GM23338 (cell line): ENCODE data around the gene SLC32A1. TPM values are rescaled to one million over a fixed set of nuclear protein-coding genes. Genes with fewer than 3 reads are reported as not detected.
A peak's percentile ranks its signal among the peaks of the same experiment; 100 is the strongest.

Experiments
- ATAC-seq: fragments of 200-7000 bp; cut with Tn5 transposase; 3 replicates; pipeline ENCODE4 v1.9.1; 2020
- DNase-seq: peaks from one replicate; pipeline ENCODE4 v3.0.0-alpha.2; 2015; ENCODE audit warnings: low spot score
- H2AFZ ChIP-seq: fragments of 200-600 bp; sonication (generic); 2 replicates; pipeline ENCODE4 v1.8.0; 2016; ENCODE audit warnings: antibody characterized with exemption, mild to moderate bottlenecking, moderate library complexity
- H3F3A ChIP-seq: fragments of 200-600 bp; sonication (generic); replicated peaks from 2 replicates; pipeline ENCODE4 v1.8.0; 2017; ENCODE audit warnings: antibody characterized with exemption, mixed run types, low read depth
- H3K27ac ChIP-seq: fragments of 200-600 bp; sonication (generic); 2 replicates; pipeline ENCODE4 v1.6.1; 2016; ENCODE audit warnings: low read depth
- H3K27me3 ChIP-seq: fragments of 200-600 bp; sonication (generic); 2 replicates; pipeline ENCODE4 v1.8.0; 2016; ENCODE audit warnings: mild to moderate bottlenecking, mixed run types, moderate library complexity; ENCODE audit not compliant: insufficient read depth
- H3K36me3 ChIP-seq: fragments of 200-600 bp; sonication (generic); 2 replicates; pipeline ENCODE4 v1.8.0; 2016; ENCODE audit warnings: mild to moderate bottlenecking; ENCODE audit not compliant: insufficient read depth
- H3K4me1 ChIP-seq: fragments of 200-600 bp; sonication (generic); 2 replicates; pipeline ENCODE4 v1.8.0; 2016; ENCODE audit warnings: mild to moderate bottlenecking, moderate library complexity; ENCODE audit not compliant: insufficient read depth
- H3K4me2 ChIP-seq: fragments of 200-600 bp; sonication (generic); 2 replicates; pipeline ENCODE4 v1.7.1; 2017; ENCODE audit warnings: mixed run types
- H3K4me3 ChIP-seq: fragments of 200-600 bp; sonication (generic); 2 replicates; pipeline ENCODE4 v1.6.1; 2016; ENCODE audit warnings: mixed run types
- H3K79me2 ChIP-seq: fragments of 200-600 bp; sonication (generic); replicated peaks from 2 replicates; pipeline ENCODE4 v1.8.0; 2017; ENCODE audit warnings: mild to moderate bottlenecking; ENCODE audit not compliant: insufficient read depth
- H3K9me2 ChIP-seq: fragments of 200-600 bp; sonication (generic); 2 replicates; pipeline ENCODE4 v1.8.0; 2017; ENCODE audit not compliant: insufficient read depth
- H4K20me1 ChIP-seq: fragments of 200-600 bp; sonication (generic); replicated peaks from 2 replicates; pipeline ENCODE4 v1.8.0; 2017; ENCODE audit warnings: mild to moderate bottlenecking; ENCODE audit not compliant: insufficient read depth
- H3K27ac Mint-ChIP-seq: 2 replicates; pipeline ENCODE4 v1.8.0; 2020; ENCODE audit warnings: inconsistent platforms, mild to moderate bottlenecking, moderate library complexity, mixed read lengths
- H3K27me3 Mint-ChIP-seq: 3 replicates; pipeline ENCODE4 v1.8.0; 2022; ENCODE audit warnings: low read depth, mild to moderate bottlenecking, moderate library complexity, mixed read lengths, inconsistent platforms; ENCODE audit not compliant: insufficient read depth, poor library complexity
- H3K36me3 Mint-ChIP-seq: 3 replicates; pipeline ENCODE4 v1.8.0; 2021; ENCODE audit warnings: low read depth, mild to moderate bottlenecking, inconsistent platforms, moderate library complexity, mixed read lengths
- H3K4me1 Mint-ChIP-seq: 3 replicates; pipeline ENCODE4 v1.8.0; 2020; ENCODE audit warnings: mild to moderate bottlenecking, inconsistent platforms, mixed read lengths
- H3K4me3 Mint-ChIP-seq: 3 replicates; pipeline ENCODE4 v1.8.0; 2021; ENCODE audit warnings: moderate library complexity, mild to moderate bottlenecking, inconsistent platforms, mixed read lengths
- H3K9me3 Mint-ChIP-seq: 3 replicates; pipeline ENCODE4 v1.8.0; 2020; ENCODE audit warnings: moderate library complexity, mild to moderate bottlenecking, inconsistent platforms, mixed read lengths
- CREB1 ChIP-seq: fragments of 250-450 bp; sonication (Bioruptor Pico); IDR thresholded peaks from 2 replicates; pipeline ENCODE4 v1.5.0; 2020; ENCODE audit warnings: low read depth, mild to moderate bottlenecking, moderate library complexity
- EZH2 ChIP-seq: fragments of 200-600 bp; sonication (generic); IDR thresholded peaks from one replicate; pipeline ENCODE4 v1.8.0; 2017; ENCODE audit warnings: antibody characterized with exemption, mild to moderate bottlenecking, low read depth; ENCODE audit not compliant: unreplicated experiment
- EZH2phosphoT487 ChIP-seq: fragments of 200-600 bp; sonication (generic); IDR thresholded peaks from one replicate; pipeline ENCODE4 v1.8.1; 2018; ENCODE audit warnings: antibody characterized with exemption; ENCODE audit not compliant: unreplicated experiment
- ZNF114 ChIP-seq: fragments of 250-450 bp; sonication (Bioruptor Pico); IDR thresholded peaks from 2 replicates; pipeline ENCODE4 v1.5.0; 2020; ENCODE audit warnings: mild to moderate bottlenecking, moderate library complexity
- ZNF331 ChIP-seq: fragments of 250-450 bp; sonication (Bioruptor Pico); IDR thresholded peaks from 2 replicates; pipeline ENCODE4 v1.5.0; 2020; ENCODE audit warnings: low read depth, mild to moderate bottlenecking, moderate library complexity
- polyA plus RNA-seq: library from polyadenylated mRNA; unstranded; fragments of >200 nt; fragmentation: Nextera tagmentation; extraction: Ambion mirVana; gene quantifications from 2 replicates; pipeline ENCODE4 v1.2.1, GENCODE V29; 2016
- total RNA-seq: library from RNA; depleted of rRNA; stranded (reverse); fragments of >200 nt; shearing (Covaris generic); gene quantifications from 2 replicates; pipeline ENCODE4 v1.2.3, GENCODE V29; 2014
- TF ChIP-seq, protein P1 (sequence below): IDR thresholded peaks from one replicate; pipeline ENCODE4 v1.6.1; 2018; ENCODE audit warnings: antibody characterized with exemption; ENCODE audit not compliant: unreplicated experiment
- TF ChIP-seq, protein P2 (sequence below), 2 experiments: fragments of 200-600 bp in 1 of 2; sonication (generic) in 1 of 2; conservative IDR thresholded peaks; 2 replicates each; pipeline versions ENCODE4 v1.5.1 to v1.6.1; 2016 to 2017; ENCODE audit warnings: antibody characterized with exemption in 2 of 2, low read depth in 2 of 2, mild to moderate bottlenecking in 2 of 2, moderate library complexity in 1 of 2

Gene SLC32A1
- total and polyA plus RNA-seq, 2 experiments from 2014 or later, result 0.87 TPM; not detected in 1

- ATAC-seq, result peak; percentile 4
- Histone ChIP-seq H3F3A (peaks cover 12% of the 10 kb centered on the region), H3K4me3 (peak overlapping the region; percentile 61), H4K20me1 (peaks cover 5% of the 10 kb centered on the region; the same call in 1 of the 2 replicates), H3K27ac (no peak overlapping the region), H3K4me1 (peaks cover 33% of the 10 kb centered on the region), H3K9me2 (no peaks in the 10 kb centered on the region), H3K79me2 (no peaks in the 10 kb centered on the region), H2AFZ (peak overlapping the region; percentile 99), H3K4me2 (peak overlapping the region; percentile 83), H3K27me3 (peaks cover 100% of the 10 kb centered on the region), H3K36me3 (no peaks in the 10 kb centered on the region)
- H3K9me3 Mint-ChIP-seq, result peaks cover 5% of the 10 kb centered on the region
- H3K4me3 Mint-ChIP-seq, result peak overlapping the region; percentile 71
- peaks cover 48% of the 10 kb centered on the region for H3K4me1 Mint-ChIP-seq
- H3K27ac Mint-ChIP-seq, result no peak overlapping the region
- DNase-seq, result peak; percentile 61
- H3K36me3 Mint-ChIP-seq, result no peaks in the 10 kb centered on the region
- H3K27me3 Mint-ChIP-seq, result peaks cover 92% of the 10 kb centered on the region
- peak; percentile 98 for TF ChIP-seq EZH2
- TF ChIP-seq, protein P1, sequence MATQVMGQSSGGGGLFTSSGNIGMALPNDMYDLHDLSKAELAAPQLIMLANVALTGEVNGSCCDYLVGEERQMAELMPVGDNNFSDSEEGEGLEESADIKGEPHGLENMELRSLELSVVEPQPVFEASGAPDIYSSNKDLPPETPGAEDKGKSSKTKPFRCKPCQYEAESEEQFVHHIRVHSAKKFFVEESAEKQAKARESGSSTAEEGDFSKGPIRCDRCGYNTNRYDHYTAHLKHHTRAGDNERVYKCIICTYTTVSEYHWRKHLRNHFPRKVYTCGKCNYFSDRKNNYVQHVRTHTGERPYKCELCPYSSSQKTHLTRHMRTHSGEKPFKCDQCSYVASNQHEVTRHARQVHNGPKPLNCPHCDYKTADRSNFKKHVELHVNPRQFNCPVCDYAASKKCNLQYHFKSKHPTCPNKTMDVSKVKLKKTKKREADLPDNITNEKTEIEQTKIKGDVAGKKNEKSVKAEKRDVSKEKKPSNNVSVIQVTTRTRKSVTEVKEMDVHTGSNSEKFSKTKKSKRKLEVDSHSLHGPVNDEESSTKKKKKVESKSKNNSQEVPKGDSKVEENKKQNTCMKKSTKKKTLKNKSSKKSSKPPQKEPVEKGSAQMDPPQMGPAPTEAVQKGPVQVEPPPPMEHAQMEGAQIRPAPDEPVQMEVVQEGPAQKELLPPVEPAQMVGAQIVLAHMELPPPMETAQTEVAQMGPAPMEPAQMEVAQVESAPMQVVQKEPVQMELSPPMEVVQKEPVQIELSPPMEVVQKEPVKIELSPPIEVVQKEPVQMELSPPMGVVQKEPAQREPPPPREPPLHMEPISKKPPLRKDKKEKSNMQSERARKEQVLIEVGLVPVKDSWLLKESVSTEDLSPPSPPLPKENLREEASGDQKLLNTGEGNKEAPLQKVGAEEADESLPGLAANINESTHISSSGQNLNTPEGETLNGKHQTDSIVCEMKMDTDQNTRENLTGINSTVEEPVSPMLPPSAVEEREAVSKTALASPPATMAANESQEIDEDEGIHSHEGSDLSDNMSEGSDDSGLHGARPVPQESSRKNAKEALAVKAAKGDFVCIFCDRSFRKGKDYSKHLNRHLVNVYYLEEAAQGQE, result no peak
Observed at GRCh38 chr20:38723017-38723847, 1.1 kb upstream of the SLC32A1 start.

DNA sequence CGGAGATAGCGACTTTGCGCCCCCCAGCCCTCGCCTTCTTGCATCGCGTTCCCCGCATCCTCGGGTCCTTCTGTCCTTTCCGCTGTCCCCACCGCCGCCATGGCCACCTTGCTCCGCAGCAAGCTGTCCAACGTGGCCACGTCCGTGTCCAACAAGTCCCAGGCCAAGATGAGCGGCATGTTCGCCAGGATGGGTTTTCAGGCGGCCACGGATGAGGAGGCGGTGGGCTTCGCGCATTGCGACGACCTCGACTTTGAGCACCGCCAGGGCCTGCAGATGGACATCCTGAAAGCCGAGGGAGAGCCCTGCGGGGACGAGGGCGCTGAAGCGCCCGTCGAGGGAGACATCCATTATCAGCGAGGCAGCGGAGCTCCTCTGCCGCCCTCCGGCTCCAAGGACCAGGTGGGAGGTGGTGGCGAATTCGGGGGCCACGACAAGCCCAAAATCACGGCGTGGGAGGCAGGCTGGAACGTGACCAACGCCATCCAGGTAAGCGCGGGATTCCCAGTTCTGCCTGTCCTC is 401 bp downstream of the SLC32A1 start:
- Histone ChIP-seq H3K79me2 (no peaks in the 10 kb centered on the region), H3K4me1 (peaks cover 36% of the 10 kb centered on the region), H3F3A (peaks cover 13% of the 10 kb centered on the region), H4K20me1 (peaks cover 5% of the 10 kb centered on the region; the same call in 1 of the 2 replicates), H3K4me3 (peak overlapping the region; percentile 61), H3K4me2 (peak overlapping the region; percentile 83), H3K36me3 (no peaks in the 10 kb centered on the region), H3K9me2 (no peaks in the 10 kb centered on the region), H3K27ac (no peak overlapping the region), H3K27me3 (peaks cover 100% of the 10 kb centered on the region), H2AFZ (peak overlapping the region; percentile 99)
- Mint-ChIP-seq H3K4me1 (peaks cover 58% of the 10 kb centered on the region), H3K9me3 (peaks cover 13% of the 10 kb centered on the region), H3K36me3 (no peaks in the 10 kb centered on the region; the same call in 2 of the 3 replicates), H3K4me3 (peak overlapping the region; percentile 67), H3K27ac (no peak overlapping the region), H3K27me3 (peaks cover 97% of the 10 kb centered on the region)
- DNase-seq, result no peak
- TF ChIP-seq ZNF114 (CRISPR knock-in tag), result no peak
- peak; percentile 86 for TF ChIP-seq EZH2
- peak; percentile 70 for TF ChIP-seq EZH2phosphoT487
- no peak for TF ChIP-seq ZNF331 (CRISPR knock-in tag)
- TF ChIP-seq, protein P2, sequence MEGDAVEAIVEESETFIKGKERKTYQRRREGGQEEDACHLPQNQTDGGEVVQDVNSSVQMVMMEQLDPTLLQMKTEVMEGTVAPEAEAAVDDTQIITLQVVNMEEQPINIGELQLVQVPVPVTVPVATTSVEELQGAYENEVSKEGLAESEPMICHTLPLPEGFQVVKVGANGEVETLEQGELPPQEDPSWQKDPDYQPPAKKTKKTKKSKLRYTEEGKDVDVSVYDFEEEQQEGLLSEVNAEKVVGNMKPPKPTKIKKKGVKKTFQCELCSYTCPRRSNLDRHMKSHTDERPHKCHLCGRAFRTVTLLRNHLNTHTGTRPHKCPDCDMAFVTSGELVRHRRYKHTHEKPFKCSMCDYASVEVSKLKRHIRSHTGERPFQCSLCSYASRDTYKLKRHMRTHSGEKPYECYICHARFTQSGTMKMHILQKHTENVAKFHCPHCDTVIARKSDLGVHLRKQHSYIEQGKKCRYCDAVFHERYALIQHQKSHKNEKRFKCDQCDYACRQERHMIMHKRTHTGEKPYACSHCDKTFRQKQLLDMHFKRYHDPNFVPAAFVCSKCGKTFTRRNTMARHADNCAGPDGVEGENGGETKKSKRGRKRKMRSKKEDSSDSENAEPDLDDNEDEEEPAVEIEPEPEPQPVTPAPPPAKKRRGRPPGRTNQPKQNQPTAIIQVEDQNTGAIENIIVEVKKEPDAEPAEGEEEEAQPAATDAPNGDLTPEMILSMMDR (conservative IDR thresholded peaks at IDR 0.05; ENCODE audit: low read depth in 2 of 2), result no peak
- TF ChIP-seq CREB1 (CRISPR knock-in tag), result no peak
- TF ChIP-seq, protein P1, result no peak
- ATAC-seq, result no peak
